ENCODE data around the gene JAM3.

GRCh38 chr11:134028368-134028920 is 40.4 kb upstream of the JAM3 start:
- no peak for TF ChIP-seq CTCF (IDR thresholded peaks at IDR 0.05; ENCODE audit: low read depth, low read length, poor library complexity, severe bottlenecking)
- TF ChIP-seq EZH2phosphoT487 (IDR thresholded peaks at IDR 0.05; ENCODE audit: borderline replicate concordance, low read length) = no peak

Data from DOHH2 (cell line).